Transverse colon (tissue), 4 donors: ENCODE results near the gene MRPL27.

Experiments
- CTCF ChIP-seq, 5 experiments: fragments of 200-600 bp in 3 of 5; fragments of 450-650 bp in 2 of 5; sonication (generic) in 3 of 5; IDR thresholded peaks; 1 replicate in 2 of 5; 2 replicates in 3 of 5; pipeline ENCODE4 v1.5.1; 2016 to 2017; ENCODE audit warnings: antibody characterized with exemption in 5 of 5, inconsistent platforms in 3 of 5, mild to moderate bottlenecking in 2 of 5, moderate library complexity in 1 of 5
- POLR2AphosphoS5 ChIP-seq, 3 donors: sonication (generic); formaldehyde crosslinking; IDR thresholded peaks; one replicate each; pipeline ENCODE4 v1.6.1; 2016; ENCODE audit warnings: antibody characterized with exemption in 3 of 3

- TF ChIP-seq POLR2AphosphoS5 (IDR thresholded peaks at IDR 0.05) (no peak), CTCF (IDR thresholded peaks at IDR 0.05) (no peak)
Measured at GRCh38 chr17:50379351-50380132, 6.6 kb upstream of the MRPL27 start.
